ENCODE results near the gene GRIN3B. TPM values are rescaled to one million over a fixed set of nuclear protein-coding genes. Genes with fewer than 3 reads are reported as not detected.
A peak's percentile ranks its signal among the peaks of the same experiment; 100 is the strongest.

The GRIN3B gene
- total and polyA plus RNA-seq, 9 of the 15 experiments (the other 6 are each of a cell fraction or from before 2014, with no cell fraction given) = 0.06 to 0.95 (median 0.19) TPM; not detected in 6

- TF ChIP-seq, protein P1, sequence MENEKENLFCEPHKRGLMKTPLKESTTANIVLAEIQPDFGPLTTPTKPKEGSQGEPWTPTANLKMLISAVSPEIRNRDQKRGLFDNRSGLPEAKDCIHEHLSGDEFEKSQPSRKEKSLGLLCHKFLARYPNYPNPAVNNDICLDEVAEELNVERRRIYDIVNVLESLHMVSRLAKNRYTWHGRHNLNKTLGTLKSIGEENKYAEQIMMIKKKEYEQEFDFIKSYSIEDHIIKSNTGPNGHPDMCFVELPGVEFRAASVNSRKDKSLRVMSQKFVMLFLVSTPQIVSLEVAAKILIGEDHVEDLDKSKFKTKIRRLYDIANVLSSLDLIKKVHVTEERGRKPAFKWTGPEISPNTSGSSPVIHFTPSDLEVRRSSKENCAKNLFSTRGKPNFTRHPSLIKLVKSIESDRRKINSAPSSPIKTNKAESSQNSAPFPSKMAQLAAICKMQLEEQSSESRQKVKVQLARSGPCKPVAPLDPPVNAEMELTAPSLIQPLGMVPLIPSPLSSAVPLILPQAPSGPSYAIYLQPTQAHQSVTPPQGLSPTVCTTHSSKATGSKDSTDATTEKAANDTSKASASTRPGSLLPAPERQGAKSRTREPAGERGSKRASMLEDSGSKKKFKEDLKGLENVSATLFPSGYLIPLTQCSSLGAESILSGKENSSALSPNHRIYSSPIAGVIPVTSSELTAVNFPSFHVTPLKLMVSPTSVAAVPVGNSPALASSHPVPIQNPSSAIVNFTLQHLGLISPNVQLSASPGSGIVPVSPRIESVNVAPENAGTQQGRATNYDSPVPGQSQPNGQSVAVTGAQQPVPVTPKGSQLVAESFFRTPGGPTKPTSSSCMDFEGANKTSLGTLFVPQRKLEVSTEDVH (IDR thresholded peaks at IDR 0.05; ENCODE audit: low read depth, partially characterized antibody) = no peak
- TF ChIP-seq, protein P2, sequence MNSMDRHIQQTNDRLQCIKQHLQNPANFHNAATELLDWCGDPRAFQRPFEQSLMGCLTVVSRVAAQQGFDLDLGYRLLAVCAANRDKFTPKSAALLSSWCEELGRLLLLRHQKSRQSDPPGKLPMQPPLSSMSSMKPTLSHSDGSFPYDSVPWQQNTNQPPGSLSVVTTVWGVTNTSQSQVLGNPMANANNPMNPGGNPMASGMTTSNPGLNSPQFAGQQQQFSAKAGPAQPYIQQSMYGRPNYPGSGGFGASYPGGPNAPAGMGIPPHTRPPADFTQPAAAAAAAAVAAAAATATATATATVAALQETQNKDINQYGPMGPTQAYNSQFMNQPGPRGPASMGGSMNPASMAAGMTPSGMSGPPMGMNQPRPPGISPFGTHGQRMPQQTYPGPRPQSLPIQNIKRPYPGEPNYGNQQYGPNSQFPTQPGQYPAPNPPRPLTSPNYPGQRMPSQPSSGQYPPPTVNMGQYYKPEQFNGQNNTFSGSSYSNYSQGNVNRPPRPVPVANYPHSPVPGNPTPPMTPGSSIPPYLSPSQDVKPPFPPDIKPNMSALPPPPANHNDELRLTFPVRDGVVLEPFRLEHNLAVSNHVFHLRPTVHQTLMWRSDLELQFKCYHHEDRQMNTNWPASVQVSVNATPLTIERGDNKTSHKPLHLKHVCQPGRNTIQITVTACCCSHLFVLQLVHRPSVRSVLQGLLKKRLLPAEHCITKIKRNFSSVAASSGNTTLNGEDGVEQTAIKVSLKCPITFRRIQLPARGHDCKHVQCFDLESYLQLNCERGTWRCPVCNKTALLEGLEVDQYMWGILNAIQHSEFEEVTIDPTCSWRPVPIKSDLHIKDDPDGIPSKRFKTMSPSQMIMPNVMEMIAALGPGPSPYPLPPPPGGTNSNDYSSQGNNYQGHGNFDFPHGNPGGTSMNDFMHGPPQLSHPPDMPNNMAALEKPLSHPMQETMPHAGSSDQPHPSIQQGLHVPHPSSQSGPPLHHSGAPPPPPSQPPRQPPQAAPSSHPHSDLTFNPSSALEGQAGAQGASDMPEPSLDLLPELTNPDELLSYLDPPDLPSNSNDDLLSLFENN (IDR thresholded peaks at IDR 0.05; ENCODE audit: low read depth in 2 of 2, low read length in 2 of 2) = peak in 1 of 2 experiments; percentile 88; a peak in 2 of 4 replicates
- no peak for TF ChIP-seq TFAP4 (CRISPR knock-in tag; IDR thresholded peaks at IDR 0.05; ENCODE audit: borderline replicate concordance)
- TF ChIP-seq KLF10 (CRISPR knock-in tag; IDR thresholded peaks at IDR 0.05) = no peak
- TF ChIP-seq, protein P3, sequence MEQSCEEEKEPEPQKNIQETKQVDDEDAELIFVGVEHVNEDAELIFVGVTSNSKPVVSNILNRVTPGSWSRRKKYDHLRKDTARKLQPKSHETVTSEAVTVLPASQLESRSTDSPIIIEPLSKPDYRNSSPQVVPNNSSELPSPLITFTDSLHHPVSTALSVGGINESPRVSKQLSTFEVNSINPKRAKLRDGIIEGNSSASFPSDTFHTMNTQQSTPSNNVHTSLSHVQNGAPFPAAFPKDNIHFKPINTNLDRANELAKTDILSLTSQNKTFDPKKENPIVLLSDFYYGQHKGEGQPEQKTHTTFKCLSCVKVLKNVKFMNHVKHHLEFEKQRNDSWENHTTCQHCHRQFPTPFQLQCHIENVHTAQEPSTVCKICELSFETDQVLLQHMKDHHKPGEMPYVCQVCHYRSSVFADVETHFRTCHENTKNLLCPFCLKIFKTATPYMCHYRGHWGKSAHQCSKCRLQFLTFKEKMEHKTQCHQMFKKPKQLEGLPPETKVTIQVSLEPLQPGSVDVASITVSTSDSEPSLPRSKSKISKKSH (CRISPR knock-in tag; IDR thresholded peaks at IDR 0.05) = no peak
- TF ChIP-seq NUFIP1 (IDR thresholded peaks at IDR 0.05; ENCODE audit: partially characterized antibody) = no peak
- peak; percentile 99 for TF ChIP-seq ZNF121 (CRISPR knock-in tag; conservative IDR thresholded peaks at IDR 0.05)
- 0 out of 4 replicates have a peak, but pooled peaks of 1 of the 2 experiments have one; percentile 22 for TF ChIP-seq TRIM24 (IDR thresholded peaks at IDR 0.05)
- no peak for TF ChIP-seq WHSC1 (IDR thresholded peaks at IDR 0.05; ENCODE audit: low read length)
- TF ChIP-seq ZNF561 (CRISPR knock-in tag; conservative IDR thresholded peaks at IDR 0.05) = no peak
- no peak for TF ChIP-seq ZNF124 (CRISPR knock-in tag; IDR thresholded peaks at IDR 0.05)
- TF ChIP-seq ZNF23 (CRISPR knock-in tag; IDR thresholded peaks at IDR 0.05) = peak; percentile 96
- TF ChIP-seq ZBTB17 (CRISPR knock-in tag; IDR thresholded peaks at IDR 0.05) = peak; percentile 97
- no peak for TF ChIP-seq CEBPZ (IDR thresholded peaks at IDR 0.05; ENCODE audit: borderline replicate concordance, low read depth, low read length)
These were observed 35.2 kb upstream of the GRIN3B start (continued) for GRCh38 chr19:964761-965694.

Measured in K562 (cell line).